H9 (cell line): ENCODE measurements around the gene GPHN. TPM values are rescaled to one million over a fixed set of nuclear protein-coding genes. Genes with fewer than 3 reads are reported as not detected.

Experiments used
- DNase-seq: peaks from one replicate; pipeline ENCODE4 v3.0.0-alpha.2; 2017
- H2AFZ ChIP-seq: one replicate; pipeline ENCODE4 v1.6.1; 2013; ENCODE audit warnings: mild to moderate bottlenecking, low read length, control low read depth, moderate library complexity
- H2AK5ac ChIP-seq: 2 replicates; pipeline ENCODE4 v1.6.1; 2013; ENCODE audit warnings: low read length, control low read depth, mixed read lengths; ENCODE audit not compliant: insufficient read length
- H2BK120ac ChIP-seq: one replicate; pipeline ENCODE4 v1.6.1; 2013; ENCODE audit warnings: low read depth, mild to moderate bottlenecking, low read length, control low read depth, inconsistent platforms; ENCODE audit not compliant: poor library complexity, severe bottlenecking
- H2BK12ac ChIP-seq: 2 replicates; pipeline ENCODE4 v1.6.1; 2013; ENCODE audit warnings: low read length, control low read depth, mixed read lengths, low read depth; ENCODE audit not compliant: insufficient read length
- H2BK15ac ChIP-seq: 2 replicates; pipeline ENCODE4 v1.6.1; 2013; ENCODE audit warnings: low read depth, low read length, control low read depth
- H2BK20ac ChIP-seq: one replicate; pipeline ENCODE4 v1.6.1; 2013; ENCODE audit warnings: low read depth, mild to moderate bottlenecking, low read length, control low read depth, inconsistent platforms; ENCODE audit not compliant: poor library complexity, severe bottlenecking
- H2BK5ac ChIP-seq: 2 replicates; pipeline ENCODE4 v1.6.1; 2013; ENCODE audit warnings: low read length, control low read depth, mixed read lengths; ENCODE audit not compliant: insufficient read length
- H3K14ac ChIP-seq: 2 replicates; pipeline ENCODE4 v1.6.1; 2013; ENCODE audit warnings: low read length, control low read depth; ENCODE audit not compliant: insufficient read depth
- H3K18ac ChIP-seq: 2 replicates; pipeline ENCODE4 v1.6.1; 2013; ENCODE audit warnings: low read depth, mild to moderate bottlenecking, mixed read lengths, low read length, control low read depth; ENCODE audit not compliant: insufficient read length
- H3K23ac ChIP-seq: 2 replicates; pipeline ENCODE4 v1.6.1; 2013; ENCODE audit warnings: low read length, control low read depth, mixed read lengths, low read depth; ENCODE audit not compliant: insufficient read length
- H3K23me2 ChIP-seq: 2 replicates; pipeline ENCODE4 v1.6.1; 2013; ENCODE audit warnings: low read depth, mild to moderate bottlenecking, mixed read lengths, low read length, control low read depth; ENCODE audit not compliant: insufficient read length, poor library complexity, severe bottlenecking
- H3K27ac ChIP-seq: 2 replicates; pipeline ENCODE4 v1.5.1; 2013; ENCODE audit warnings: low read length, control low read depth, mixed read lengths, low read depth; ENCODE audit not compliant: insufficient read length
- H3K27me3 ChIP-seq: 2 replicates; pipeline ENCODE4 v1.6.1; 2013; ENCODE audit warnings: low read length, control low read depth, inconsistent platforms; ENCODE audit not compliant: insufficient read depth
- H3K4ac ChIP-seq: 2 replicates; pipeline ENCODE4 v1.6.1; 2013; ENCODE audit warnings: low read depth, mild to moderate bottlenecking, control low read depth, inconsistent platforms, low read length, moderate library complexity
- H3K4me1 ChIP-seq: 2 replicates; pipeline ENCODE4 v1.6.1; 2013; ENCODE audit warnings: low read length, control low read depth, inconsistent platforms; ENCODE audit not compliant: insufficient read depth
- H3K4me2 ChIP-seq: 2 replicates; pipeline ENCODE4 v1.6.1; 2013; ENCODE audit warnings: low read length, control low read depth, mixed read lengths; ENCODE audit not compliant: insufficient read length, insufficient read depth
- H3K56ac ChIP-seq: 2 replicates; pipeline ENCODE4 v1.6.1; 2013; ENCODE audit warnings: low read depth, mild to moderate bottlenecking, mixed read lengths, low read length, control low read depth; ENCODE audit not compliant: insufficient read length
- H3K79me1 ChIP-seq: 2 replicates; pipeline ENCODE4 v1.6.1; 2013; ENCODE audit warnings: low read depth, mild to moderate bottlenecking, moderate library complexity, low read length, control low read depth, inconsistent platforms; ENCODE audit not compliant: insufficient read depth, poor library complexity, severe bottlenecking
- H3K79me2 ChIP-seq: 2 replicates; pipeline ENCODE4 v1.6.1; 2013; ENCODE audit warnings: low read length, control low read depth, inconsistent platforms; ENCODE audit not compliant: insufficient read depth
- H3K9ac ChIP-seq: 2 replicates; pipeline ENCODE4 v1.6.1; 2013; ENCODE audit warnings: low read length, control low read depth, mixed read lengths; ENCODE audit not compliant: insufficient read length; ENCODE audit errors: extremely low read depth
- H3K9me3 ChIP-seq: one replicate; pipeline ENCODE4 v1.6.1; 2013; ENCODE audit warnings: low read depth, low read length, inconsistent platforms; ENCODE audit not compliant: control insufficient read depth
- H3T11ph ChIP-seq: one replicate; pipeline ENCODE4 v1.6.1; 2013; ENCODE audit warnings: mild to moderate bottlenecking, low read length, control low read depth, inconsistent platforms
- H4K20me1 ChIP-seq: one replicate; pipeline ENCODE4 v1.6.1; 2013; ENCODE audit not compliant: control insufficient read depth, insufficient read length, insufficient read depth
- H4K5ac ChIP-seq: 2 replicates; pipeline ENCODE4 v1.6.1; 2013; ENCODE audit warnings: low read depth, mild to moderate bottlenecking, mixed read lengths, low read length, control low read depth; ENCODE audit not compliant: insufficient read length
- H4K8ac ChIP-seq: replicated peaks from 2 replicates; pipeline ENCODE4 v1.6.1; 2013; ENCODE audit warnings: low read length, control low read depth, mixed read lengths, low read depth; ENCODE audit not compliant: insufficient read length
- H4K91ac ChIP-seq: 2 replicates; pipeline ENCODE4 v1.6.1; 2013; ENCODE audit warnings: low read depth, mild to moderate bottlenecking, moderate library complexity, mixed read lengths, low read length, control low read depth; ENCODE audit not compliant: insufficient read length
- H3K27ac Mint-ChIP-seq, 3 experiments: 2 replicates in 2 of 3; 3 replicates in 1 of 3; pipeline ENCODE4 v1.8.0; 2020 to 2021; ENCODE audit warnings: mixed read lengths in 3 of 3, mild to moderate bottlenecking in 1 of 3, moderate library complexity in 1 of 3
- H3K27me3 Mint-ChIP-seq: 2 replicates; pipeline ENCODE4 v1.8.0; 2021; ENCODE audit warnings: low read depth, mild to moderate bottlenecking, moderate library complexity, mixed read lengths
- H3K36me3 Mint-ChIP-seq, 3 experiments: 2 replicates in 2 of 3; 3 replicates in 1 of 3; pipeline ENCODE4 v1.8.0; 2020 to 2021; ENCODE audit warnings: low read depth in 3 of 3, mixed read lengths in 3 of 3; ENCODE audit not compliant: insufficient read depth in 1 of 3
- H3K4me1 Mint-ChIP-seq, 2 experiments: 2 replicates each; pipeline ENCODE4 v1.8.0; 2020; ENCODE audit warnings: mixed read lengths in 2 of 2
- H3K4me3 Mint-ChIP-seq, 2 experiments: 2 replicates in 1 of 2; 3 replicates in 1 of 2; pipeline ENCODE4 v1.8.0; 2020 to 2021; ENCODE audit warnings: mild to moderate bottlenecking in 2 of 2, mixed read lengths in 2 of 2, moderate library complexity in 1 of 2
- H3K9me3 Mint-ChIP-seq, 2 experiments: 2 replicates in 1 of 2; 3 replicates in 1 of 2; pipeline ENCODE4 v1.8.0; 2020; ENCODE audit warnings: mild to moderate bottlenecking in 2 of 2, mixed read lengths in 2 of 2, moderate library complexity in 1 of 2
- CTCF ChIP-seq: fragments of 200-600 bp; sonication (generic); conservative IDR thresholded peaks from 3 replicates; pipeline ENCODE4 v1.8.0; 2021; ENCODE audit warnings: antibody characterized with exemption, mild to moderate bottlenecking
- WGBS: extraction: QIAGEN DNeasy Blood & Tissue Kit; methylation state at CpG from one replicate; pipeline ENCODE4 v1.1.7; 2013; ENCODE audit warnings: missing lambda C conversion rate, low lambda C conversion rate, mixed read lengths; ENCODE audit not compliant: insufficient read length; ENCODE audit errors: extremely low coverage; 5-methylcytosine and 5-hydroxymethylcytosine counted together
- total RNA-seq: library from RNA; stranded (reverse); gene quantifications from 2 replicates; pipeline ENCODE4 v1.2.1, GENCODE V29; 2021

The GPHN gene
- total RNA-seq, 1 experiment from 2014 or later, result 16.1 TPM

- Histone ChIP-seq H3K27me3 (no peaks in the 10 kb centered on the region), H4K20me1 (no peaks in the 10 kb centered on the region), H4K91ac (no peak overlapping the region), H3K9ac (no peak overlapping the region), H3K14ac (no peak overlapping the region), H2BK20ac (no peak overlapping the region), H4K5ac (no peak overlapping the region), H3K56ac (no peak overlapping the region), H2BK12ac (no peak overlapping the region), H2BK15ac (no peak overlapping the region), H3K18ac (no peak overlapping the region), H4K8ac (no peak overlapping the region), H3T11ph (no peak overlapping the region), H2AK5ac (no peak overlapping the region), H3K79me1 (no peaks in the 10 kb centered on the region), H2BK5ac (no peak overlapping the region), H3K23ac (no peak overlapping the region), H3K9me3 (no peaks in the 10 kb centered on the region), H2AFZ (no peak overlapping the region), H3K23me2 (no peaks in the 10 kb centered on the region), H3K4ac (no peak overlapping the region), H2BK120ac (no peak overlapping the region), H3K4me2 (no peak overlapping the region), H3K4me1 (no peaks in the 10 kb centered on the region), H3K27ac (no peak overlapping the region), H3K79me2 (no peaks in the 10 kb centered on the region)
- no peaks in the 10 kb centered on the region for H3K4me1 Mint-ChIP-seq
- no peaks in the 10 kb centered on the region for H3K27me3 Mint-ChIP-seq
- no CpG with 5 or more reads among the region's 3 CpGs for WGBS
- peaks cover 18 to 22% (median 21%) of the 10 kb centered on the region in 3 experiments for H3K36me3 Mint-ChIP-seq
- TF ChIP-seq CTCF, result no peak
- H3K9me3 Mint-ChIP-seq, result peaks cover 25 to 27% of the 10 kb centered on the region in 2 experiments
- no peak overlapping the region for H3K27ac Mint-ChIP-seq
- DNase-seq, result no peak
- no peak overlapping the region; a peak in 1 of 5 replicates for H3K4me3 Mint-ChIP-seq
Measured at GRCh38 chr14:66959437-66960050, 451.6 kb downstream of the GPHN start.
